C4-2B (cell line): ENCODE data around the gene TSFM.

Experiments
- ZFX ChIP-seq: fragments of 450-650 bp; IDR thresholded peaks from 2 replicates; pipeline ENCODE4 v1.6.1; 2017
- TF ChIP-seq, protein P1 (sequence below): fragments of 450-650 bp; conservative IDR thresholded peaks from 2 replicates; pipeline ENCODE4 v1.5.1; 2017; ENCODE audit warnings: mild to moderate bottlenecking

DNA sequence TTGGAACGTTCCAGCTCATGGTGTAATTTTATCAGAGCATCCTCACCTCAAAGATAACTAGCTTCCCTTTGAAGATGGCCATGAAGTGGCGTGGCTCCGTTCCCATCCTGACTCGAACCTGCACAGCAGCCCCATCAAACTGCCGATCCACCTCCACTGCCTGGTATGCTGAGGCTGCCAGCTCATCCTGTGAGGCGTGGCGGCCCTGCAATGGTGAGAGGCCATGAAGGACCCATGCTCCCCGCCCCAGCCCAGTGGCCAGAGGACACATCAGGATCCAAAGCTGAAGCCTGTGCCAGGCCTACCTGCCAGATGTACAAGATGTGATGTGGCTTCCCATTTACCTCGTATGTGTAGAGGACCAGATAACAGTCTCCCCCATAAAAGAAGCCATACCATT lies 24.7 kb downstream of the TSFM start:
- TF ChIP-seq, protein P1, sequence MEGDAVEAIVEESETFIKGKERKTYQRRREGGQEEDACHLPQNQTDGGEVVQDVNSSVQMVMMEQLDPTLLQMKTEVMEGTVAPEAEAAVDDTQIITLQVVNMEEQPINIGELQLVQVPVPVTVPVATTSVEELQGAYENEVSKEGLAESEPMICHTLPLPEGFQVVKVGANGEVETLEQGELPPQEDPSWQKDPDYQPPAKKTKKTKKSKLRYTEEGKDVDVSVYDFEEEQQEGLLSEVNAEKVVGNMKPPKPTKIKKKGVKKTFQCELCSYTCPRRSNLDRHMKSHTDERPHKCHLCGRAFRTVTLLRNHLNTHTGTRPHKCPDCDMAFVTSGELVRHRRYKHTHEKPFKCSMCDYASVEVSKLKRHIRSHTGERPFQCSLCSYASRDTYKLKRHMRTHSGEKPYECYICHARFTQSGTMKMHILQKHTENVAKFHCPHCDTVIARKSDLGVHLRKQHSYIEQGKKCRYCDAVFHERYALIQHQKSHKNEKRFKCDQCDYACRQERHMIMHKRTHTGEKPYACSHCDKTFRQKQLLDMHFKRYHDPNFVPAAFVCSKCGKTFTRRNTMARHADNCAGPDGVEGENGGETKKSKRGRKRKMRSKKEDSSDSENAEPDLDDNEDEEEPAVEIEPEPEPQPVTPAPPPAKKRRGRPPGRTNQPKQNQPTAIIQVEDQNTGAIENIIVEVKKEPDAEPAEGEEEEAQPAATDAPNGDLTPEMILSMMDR = no peak
- no peak for TF ChIP-seq ZFX
